SK-N-SH treated with all-trans-retinoic acid at 6 μM for 48 hours (cell line): ENCODE data around the gene ANKRA2.

Experiments
- ATAC-seq: fragments of 200-7000 bp; cut with Tn5 transposase; 3 replicates; pipeline ENCODE4 v1.9.1; 2020; ENCODE audit warnings: mild to moderate bottlenecking, moderate library complexity
- BACH2 ChIP-seq: fragments of 250-450 bp; sonication (Bioruptor Pico); IDR thresholded peaks from 2 replicates; pipeline ENCODE4 v1.9.0; 2021; ENCODE audit warnings: mild to moderate bottlenecking, borderline replicate concordance
- CSDC2 ChIP-seq: fragments of 250-450 bp; sonication (Bioruptor Pico); IDR thresholded peaks from 2 replicates; pipeline ENCODE4 v1.5.0; 2020; ENCODE audit warnings: mild to moderate bottlenecking, moderate library complexity
- CSRNP3 ChIP-seq: fragments of 250-450 bp; sonication (Bioruptor Pico); IDR thresholded peaks from 2 replicates; pipeline ENCODE4 v1.5.1; 2021; ENCODE audit warnings: mild to moderate bottlenecking, moderate library complexity
- ESRRG ChIP-seq: fragments of 250-450 bp; sonication (Bioruptor Pico); IDR thresholded peaks from 2 replicates; pipeline ENCODE4 v1.6.1; 2021; ENCODE audit warnings: mild to moderate bottlenecking
- GLIS3 ChIP-seq: fragments of 250-450 bp; sonication (Bioruptor Pico); IDR thresholded peaks from 2 replicates; pipeline ENCODE4 v1.5.0; 2020; ENCODE audit warnings: mild to moderate bottlenecking, moderate library complexity
- OSR1 ChIP-seq: fragments of 250-450 bp; sonication (Bioruptor Pico); IDR thresholded peaks from 2 replicates; pipeline ENCODE4 v1.8.0; 2022; ENCODE audit warnings: moderate library complexity, mild to moderate bottlenecking, inconsistent platforms
- POU6F1 ChIP-seq: fragments of 250-450 bp; sonication (Bioruptor Pico); IDR thresholded peaks from 2 replicates; pipeline ENCODE4 v1.8.0; 2021; ENCODE audit warnings: low read depth, mild to moderate bottlenecking, moderate library complexity, borderline replicate concordance
- RARB ChIP-seq: fragments of 250-450 bp; sonication (Bioruptor Pico); IDR thresholded peaks from 2 replicates; pipeline ENCODE4 v1.8.0; 2021; ENCODE audit warnings: mild to moderate bottlenecking, moderate library complexity
- SNAI2 ChIP-seq: fragments of 250-450 bp; sonication (Bioruptor Pico); IDR thresholded peaks from 2 replicates; pipeline ENCODE4 v1.5.0; 2020; ENCODE audit warnings: mild to moderate bottlenecking, moderate library complexity
- TCF4 ChIP-seq: fragments of 250-450 bp; sonication (Bioruptor Pico); IDR thresholded peaks from 2 replicates; pipeline ENCODE4 v1.8.0; 2021; ENCODE audit warnings: mild to moderate bottlenecking, moderate library complexity, borderline replicate concordance
- TOX ChIP-seq: fragments of 250-450 bp; sonication (Bioruptor Pico); IDR thresholded peaks from 2 replicates; pipeline ENCODE4 v1.8.0; 2021; ENCODE audit warnings: mild to moderate bottlenecking, moderate library complexity, borderline replicate concordance
- ZC3H10 ChIP-seq: fragments of 250-450 bp; sonication (Bioruptor Pico); IDR thresholded peaks from 2 replicates; pipeline ENCODE4 v1.5.1; 2021; ENCODE audit warnings: mild to moderate bottlenecking, moderate library complexity
- ZFP3 ChIP-seq: fragments of 250-450 bp; sonication (Bioruptor Pico); IDR thresholded peaks from 2 replicates; pipeline ENCODE4 v1.5.0; 2020; ENCODE audit warnings: mild to moderate bottlenecking, moderate library complexity
- ZFP30 ChIP-seq: fragments of 450-650 bp; formaldehyde crosslinking; IDR thresholded peaks from 2 replicates; pipeline ENCODE4 v1.5.0; 2022; ENCODE audit warnings: mild to moderate bottlenecking, moderate library complexity
- ZNF70 ChIP-seq: fragments of 450-650 bp; formaldehyde crosslinking; IDR thresholded peaks from 2 replicates; pipeline ENCODE4 v1.5.0; 2020; ENCODE audit warnings: mild to moderate bottlenecking, moderate library complexity
- ZNF8 ChIP-seq: fragments of 450-650 bp; formaldehyde crosslinking; IDR thresholded peaks from 2 replicates; pipeline ENCODE4 v1.5.0; 2020; ENCODE audit warnings: mild to moderate bottlenecking, moderate library complexity
- TF ChIP-seq, protein P1 (sequence below): fragments of 250-450 bp; sonication (Bioruptor Pico); IDR thresholded peaks from 2 replicates; pipeline ENCODE4 v1.8.0; 2020; ENCODE audit warnings: mild to moderate bottlenecking, moderate library complexity, borderline replicate concordance
- TF ChIP-seq, protein P2 (sequence below): fragments of 250-450 bp; sonication (Bioruptor Pico); IDR thresholded peaks from 2 replicates; pipeline ENCODE4 v1.5.1; 2020; ENCODE audit warnings: low read depth, mild to moderate bottlenecking, moderate library complexity

The ANKRA2 gene

DNA sequence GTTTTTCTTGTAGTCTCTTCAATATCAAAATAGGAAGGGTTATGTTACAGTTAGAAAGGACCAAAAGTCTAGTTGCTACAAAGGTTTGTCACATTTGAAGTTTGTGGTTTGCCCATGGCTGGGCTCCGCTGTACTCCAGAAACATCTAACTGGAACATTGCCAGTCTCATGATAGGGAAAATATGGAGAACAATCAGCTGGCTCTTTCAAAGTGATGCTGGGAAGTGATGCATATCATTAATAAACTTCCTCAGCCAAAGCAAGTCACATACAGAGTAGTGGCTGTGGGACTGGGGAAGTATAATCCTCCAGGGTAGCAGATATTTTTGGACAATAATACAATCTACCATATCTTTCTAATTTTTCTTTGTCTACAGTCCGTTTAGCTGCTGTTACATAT, 58.4 kb downstream of the ANKRA2 start:
- no peak for TF ChIP-seq RARB (CRISPR knock-in tag)
- no peak for TF ChIP-seq BACH2 (CRISPR knock-in tag)
- no peak for TF ChIP-seq CSRNP3
- no peak for TF ChIP-seq OSR1
- no peak for TF ChIP-seq ZNF8 (CRISPR knock-in tag)
- no peak for TF ChIP-seq CSDC2 (CRISPR knock-in tag)
- TF ChIP-seq ZFP30 (CRISPR knock-in tag): no peak
- TF ChIP-seq ESRRG (CRISPR knock-in tag): no peak
- TF ChIP-seq, all 23 proteins: peak for 0
- peak; percentile 44 for ATAC-seq

DNA sequence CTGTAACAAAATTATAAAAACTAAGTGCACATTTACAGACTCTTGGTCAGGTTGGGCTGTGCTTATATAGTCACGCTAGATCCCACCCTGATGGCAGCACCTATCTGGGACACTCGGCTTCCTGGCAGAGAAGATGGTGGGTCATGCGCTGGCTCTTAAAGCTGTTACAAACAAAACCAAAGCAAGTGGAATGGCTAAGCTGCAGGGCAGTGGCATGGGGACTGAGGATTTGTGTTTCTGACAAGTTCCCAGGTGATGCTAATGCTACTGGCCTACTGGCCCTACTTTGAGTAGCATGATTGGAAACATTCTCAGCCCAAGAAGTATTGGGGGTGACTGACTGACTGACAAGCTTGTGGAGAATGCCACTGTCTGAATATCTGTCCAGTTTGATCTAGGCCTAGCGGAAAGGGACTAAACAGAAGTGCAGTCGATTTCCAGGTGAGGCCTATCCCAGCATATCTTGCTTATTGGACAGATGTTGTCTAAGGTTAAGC, 58.9 kb downstream of the ANKRA2 start:
- TF ChIP-seq POU6F1 (no peak), RARB (CRISPR knock-in tag) (no peak), CSRNP3 (no peak), SNAI2 (CRISPR knock-in tag) (no peak), BACH2 (CRISPR knock-in tag) (no peak), TCF4 (CRISPR knock-in tag) (no peak), ZFP3 (no peak), ZC3H10 (no peak), TOX (no peak), GLIS3 (no peak), ZNF70 (CRISPR knock-in tag) (no peak), ZNF8 (CRISPR knock-in tag) (no peak), CSDC2 (CRISPR knock-in tag) (no peak)
- TF ChIP-seq, protein P1, sequence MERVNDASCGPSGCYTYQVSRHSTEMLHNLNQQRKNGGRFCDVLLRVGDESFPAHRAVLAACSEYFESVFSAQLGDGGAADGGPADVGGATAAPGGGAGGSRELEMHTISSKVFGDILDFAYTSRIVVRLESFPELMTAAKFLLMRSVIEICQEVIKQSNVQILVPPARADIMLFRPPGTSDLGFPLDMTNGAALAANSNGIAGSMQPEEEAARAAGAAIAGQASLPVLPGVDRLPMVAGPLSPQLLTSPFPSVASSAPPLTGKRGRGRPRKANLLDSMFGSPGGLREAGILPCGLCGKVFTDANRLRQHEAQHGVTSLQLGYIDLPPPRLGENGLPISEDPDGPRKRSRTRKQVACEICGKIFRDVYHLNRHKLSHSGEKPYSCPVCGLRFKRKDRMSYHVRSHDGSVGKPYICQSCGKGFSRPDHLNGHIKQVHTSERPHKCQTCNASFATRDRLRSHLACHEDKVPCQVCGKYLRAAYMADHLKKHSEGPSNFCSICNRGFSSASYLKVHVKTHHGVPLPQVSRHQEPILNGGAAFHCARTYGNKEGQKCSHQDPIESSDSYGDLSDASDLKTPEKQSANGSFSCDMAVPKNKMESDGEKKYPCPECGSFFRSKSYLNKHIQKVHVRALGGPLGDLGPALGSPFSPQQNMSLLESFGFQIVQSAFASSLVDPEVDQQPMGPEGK (CRISPR knock-in tag): no peak
- TF ChIP-seq, protein P2, sequence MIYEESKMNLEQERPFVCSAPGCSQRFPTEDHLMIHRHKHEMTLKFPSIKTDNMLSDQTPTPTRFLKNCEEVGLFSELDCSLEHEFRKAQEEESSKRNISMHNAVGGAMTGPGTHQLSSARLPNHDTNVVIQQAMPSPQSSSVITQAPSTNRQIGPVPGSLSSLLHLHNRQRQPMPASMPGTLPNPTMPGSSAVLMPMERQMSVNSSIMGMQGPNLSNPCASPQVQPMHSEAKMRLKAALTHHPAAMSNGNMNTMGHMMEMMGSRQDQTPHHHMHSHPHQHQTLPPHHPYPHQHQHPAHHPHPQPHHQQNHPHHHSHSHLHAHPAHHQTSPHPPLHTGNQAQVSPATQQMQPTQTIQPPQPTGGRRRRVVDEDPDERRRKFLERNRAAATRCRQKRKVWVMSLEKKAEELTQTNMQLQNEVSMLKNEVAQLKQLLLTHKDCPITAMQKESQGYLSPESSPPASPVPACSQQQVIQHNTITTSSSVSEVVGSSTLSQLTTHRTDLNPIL: no peak
- ATAC-seq: peak; percentile 41
